Fibroblast of mammary gland (primary cell): ENCODE measurements around the gene ATRAID.
A peak's percentile ranks its signal among the peaks of the same experiment; 100 is the strongest.

Experiments used
- DNase-seq: peaks from one replicate; pipeline ENCODE4 v3.0.0-alpha.2; 2010; ENCODE audit warnings: low read depth
- H3K4me3 ChIP-seq: 2 replicates; pipeline ENCODE4 v1.5.1; 2011; ENCODE audit warnings: low read depth, mild to moderate bottlenecking, low read length, moderate library complexity; ENCODE audit not compliant: control insufficient read depth
- CTCF ChIP-seq: conservative IDR thresholded peaks from 2 replicates; pipeline ENCODE4 v1.5.1; 2011; ENCODE audit warnings: low read depth, low read length, inconsistent platforms; ENCODE audit not compliant: control insufficient read depth, insufficient read depth

ATRAID gene

GRCh38 chr2:27243391-27244130, 31.7 kb downstream of the ATRAID start:
- TF ChIP-seq CTCF = no peak
- no peak for DNase-seq
- H3K4me3 ChIP-seq = no peak overlapping the region

DNA sequence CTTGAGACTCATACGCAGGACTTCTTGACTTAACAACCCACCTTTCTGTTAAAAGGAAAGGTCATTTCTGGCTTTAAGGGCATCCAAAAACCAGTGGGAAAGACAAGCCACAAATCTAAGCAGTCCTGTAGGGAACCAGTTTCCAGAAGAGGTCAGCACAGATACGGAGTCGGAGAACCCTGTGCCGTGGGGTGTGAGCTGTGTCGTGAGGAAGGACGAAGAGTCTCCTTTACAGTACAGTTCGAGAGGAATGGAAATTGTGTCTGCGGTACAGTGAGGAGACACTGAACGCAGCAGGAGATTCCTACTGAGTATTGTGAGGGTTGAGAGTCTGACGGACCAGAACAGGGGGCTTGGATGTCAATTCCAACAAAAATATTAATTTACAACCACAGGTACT, 33.3 kb downstream of the ATRAID start:
- no peak for TF ChIP-seq CTCF
- no peak for DNase-seq
- H3K4me3 ChIP-seq = no peak overlapping the region

- no peak for TF ChIP-seq CTCF
- no peak for DNase-seq
- no peak overlapping the region for H3K4me3 ChIP-seq
Observed at GRCh38 chr2:27245626-27246025, 33.8 kb downstream of the ATRAID start.

- TF ChIP-seq CTCF = no peak
- no peak overlapping the region for H3K4me3 ChIP-seq
- no peak for DNase-seq
Observed at GRCh38 chr2:27247893-27248292, 36.1 kb downstream of the ATRAID start.

DNA sequence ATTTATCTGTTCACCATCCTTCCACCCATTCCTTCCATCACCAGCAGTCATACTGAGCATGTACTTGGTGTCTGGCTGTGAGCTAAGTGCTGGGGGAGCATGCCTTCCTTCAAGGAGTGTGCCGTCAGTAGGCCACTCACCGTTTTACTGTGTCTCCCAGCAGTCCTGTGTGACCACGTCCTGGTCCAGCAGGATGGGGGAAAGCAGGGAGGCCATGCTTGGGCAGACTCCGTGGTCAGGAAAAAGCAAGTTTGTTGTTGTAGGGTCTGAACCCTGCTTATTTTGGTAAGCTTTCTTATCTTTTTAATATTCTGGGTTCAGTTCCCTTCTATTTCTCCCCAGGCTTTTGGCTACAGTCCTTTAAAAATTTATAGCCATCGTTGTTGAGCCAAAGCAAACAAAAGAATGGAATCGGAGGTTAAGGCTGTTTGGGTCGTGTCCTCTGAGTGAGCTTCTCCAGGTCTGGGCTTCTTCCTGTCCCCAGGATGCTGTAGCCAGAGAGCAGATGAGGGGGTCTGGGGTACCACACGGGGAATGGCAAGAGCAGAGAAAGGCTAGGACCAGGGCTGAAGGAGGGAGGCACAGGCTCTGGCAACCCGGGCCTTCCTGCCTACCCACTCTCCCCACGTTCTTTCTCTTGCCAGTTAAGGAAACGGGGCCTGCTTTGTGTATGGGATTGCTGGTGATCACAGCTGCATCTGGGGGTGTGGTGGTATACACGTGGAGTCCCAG, 37.5 kb downstream of the ATRAID start:
- no peak for TF ChIP-seq CTCF
- no peak overlapping the region for H3K4me3 ChIP-seq
- no peak for DNase-seq

DNA sequence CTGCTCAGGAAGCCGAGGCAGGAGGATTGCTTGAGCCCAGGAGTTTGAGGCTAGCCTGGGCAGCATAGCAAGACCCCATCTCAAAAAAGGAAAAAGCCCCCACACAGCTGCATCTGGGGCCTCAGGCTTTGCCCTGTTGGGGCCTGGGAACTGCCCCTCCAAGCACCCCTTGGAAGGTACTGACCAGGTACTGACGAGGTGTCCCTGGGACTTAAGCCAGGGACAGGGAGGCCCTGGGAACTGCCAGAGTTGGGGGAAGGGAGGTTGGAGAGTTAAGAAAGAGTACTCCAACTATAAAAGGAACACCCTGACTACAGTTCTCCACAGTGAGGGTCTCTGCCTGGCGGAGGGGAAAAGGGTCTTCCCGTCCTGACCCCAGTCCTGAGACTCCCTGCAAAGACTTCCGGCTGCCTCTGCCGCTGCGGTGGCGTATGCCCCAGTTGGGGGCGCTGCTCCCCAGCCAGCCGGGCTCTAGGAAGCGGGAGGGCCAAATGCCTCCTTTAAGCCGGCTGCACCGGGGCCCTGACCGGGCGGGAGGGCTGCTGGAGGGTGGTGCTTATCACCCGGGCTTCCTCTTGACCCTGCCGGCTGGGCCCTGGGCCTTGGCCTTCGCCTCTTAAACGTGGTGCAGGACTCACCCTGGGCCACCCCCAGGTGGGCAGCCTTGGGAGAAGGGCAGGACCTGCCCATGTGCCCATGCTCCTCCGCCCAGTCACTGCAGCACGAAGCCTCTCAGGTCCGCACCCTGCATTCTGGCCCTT, 38.2 kb downstream of the ATRAID start:
- H3K4me3 ChIP-seq = no peak overlapping the region
- DNase-seq = peak; percentile 40
- peak; percentile 65 for TF ChIP-seq CTCF
